HG03520 (cell line): ENCODE results near the gene APOL6.

Experiments
- ATAC-seq: cut with Tn5 transposase; IDR thresholded peaks from one replicate; pipeline ENCODE4 v1.9.1; 2021; ENCODE audit warnings: mild to moderate bottlenecking, moderate library complexity; ENCODE audit not compliant: unreplicated experiment

The APOL6 gene

DNA sequence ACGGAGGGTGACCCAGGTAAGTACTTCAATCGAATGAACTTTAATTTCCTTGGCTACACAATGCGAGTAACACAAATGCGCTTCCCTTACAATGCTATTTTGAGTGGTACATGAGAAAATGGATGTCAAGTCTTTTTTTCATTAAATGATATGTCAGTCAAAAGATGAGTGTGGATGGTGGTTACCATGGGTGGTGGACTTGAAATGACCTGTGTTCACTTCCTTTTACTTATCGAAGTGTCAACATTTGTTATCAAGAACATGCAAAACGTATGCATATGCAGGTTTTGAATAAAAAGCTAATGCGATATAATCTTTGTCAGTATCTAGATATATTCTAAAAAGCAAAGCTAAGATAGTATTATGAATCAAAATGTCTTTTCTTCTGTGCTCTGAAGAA is 60.7 kb downstream of the APOL6 start:
- no peak for ATAC-seq

DNA sequence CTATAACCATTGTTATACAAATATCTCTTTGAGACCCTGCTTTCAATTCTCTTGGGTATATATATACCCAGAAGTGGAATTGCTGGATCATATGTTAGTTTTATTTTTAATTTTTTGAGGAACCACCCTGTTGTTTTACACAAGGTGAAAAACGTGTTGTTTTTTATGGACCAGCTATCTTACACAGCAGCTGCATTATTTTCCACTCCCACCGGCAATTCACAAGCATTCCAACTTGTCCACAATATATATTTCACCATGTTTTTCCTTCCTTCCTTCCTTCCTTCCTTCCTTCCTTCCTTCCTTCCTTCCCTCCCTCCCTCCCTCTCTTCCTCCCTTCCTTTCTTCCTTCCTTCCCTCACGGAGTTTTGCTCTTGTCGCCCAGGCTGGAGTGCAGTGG is 63.1 kb downstream of the APOL6 start:
- ATAC-seq, result no peak

DNA sequence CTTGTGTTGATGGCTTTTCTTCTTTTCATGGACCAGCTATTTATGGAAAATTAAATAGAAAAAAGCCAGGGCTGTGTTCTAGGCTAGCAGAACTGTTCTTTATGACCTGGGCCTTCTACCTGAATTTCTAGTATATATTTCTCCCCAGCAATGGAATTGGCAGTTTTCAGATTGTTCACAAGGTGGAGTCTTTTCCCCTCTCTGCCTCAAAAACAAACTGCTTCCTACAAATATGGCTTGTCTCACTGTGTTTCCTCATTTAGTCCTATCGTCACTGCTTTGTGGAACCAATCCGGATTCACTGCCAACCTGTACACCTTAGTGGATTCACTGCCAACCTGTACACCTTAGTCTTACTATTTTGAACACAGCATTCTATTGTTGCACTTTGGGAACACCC is 64.4 kb downstream of the APOL6 start:
- no peak for ATAC-seq

DNA sequence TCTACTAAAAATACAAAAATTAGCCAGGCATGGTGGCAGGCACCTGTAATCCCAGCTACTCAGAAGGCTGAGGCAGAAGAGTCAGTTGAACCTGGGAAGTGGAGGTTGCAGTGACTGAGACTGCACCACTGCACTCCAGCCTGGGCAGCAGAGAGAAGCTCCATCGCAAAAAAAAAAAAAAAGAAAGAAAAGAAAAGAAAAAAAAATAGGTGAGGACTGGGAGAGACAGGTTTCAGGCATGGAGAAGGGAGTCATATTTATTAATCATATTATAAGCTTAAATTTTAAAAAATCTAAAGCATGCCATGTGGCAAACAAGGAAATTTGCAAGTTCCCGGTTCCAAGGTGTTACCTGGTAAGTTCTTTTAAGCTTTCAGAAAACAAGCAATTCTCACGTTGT is 69.3 kb downstream of the APOL6 start, which contains the start of gene APOL5:
Gene APOL5, plus strand, starts transcription at position 301 of the 400 bp plus-strand sequence. Its CDS starts 0 bp downstream, at position 301.
- no peak for ATAC-seq
